Measurements from ENCODE around the gene ADGB. TPM values are rescaled to one million over a fixed set of nuclear protein-coding genes. Genes with fewer than 3 reads are reported as not detected.

Gene ADGB
- total and polyA plus RNA-seq, 9 of the 15 experiments (the other 6 are each of a cell fraction or from before 2014, with no cell fraction given) = not detected

DNA sequence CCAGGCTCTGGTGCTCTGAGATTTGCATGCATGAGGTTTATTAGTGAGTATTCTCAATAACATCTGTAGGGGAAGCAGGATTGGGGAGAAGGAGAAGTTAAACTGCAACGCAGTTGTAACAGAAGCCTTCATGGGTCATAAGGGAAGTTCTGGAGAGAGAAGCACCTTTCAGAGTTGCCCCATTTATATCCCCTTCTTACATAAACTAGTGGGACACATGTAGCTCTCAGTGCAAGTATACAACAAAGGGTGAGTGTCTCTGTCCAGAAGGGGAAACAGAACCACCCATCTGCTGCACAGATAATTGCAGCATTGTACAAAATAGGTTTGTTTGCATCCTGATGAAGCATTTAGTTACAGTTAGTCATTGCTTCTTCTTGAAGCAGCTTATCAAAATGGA, 4.3 kb upstream of the ADGB start (continued):
- TF ChIP-seq MGA (IDR thresholded peaks at IDR 0.05) = no peak
- no peak for TF ChIP-seq ETS2 (tag; IDR thresholded peaks at IDR 0.05; ENCODE audit: borderline replicate concordance, poor library complexity, severe bottlenecking)
- TF ChIP-seq GMEB1 (CRISPR knock-in tag; IDR thresholded peaks at IDR 0.05) = no peak
- no peak for TF ChIP-seq ZNF165 (CRISPR knock-in tag; IDR thresholded peaks at IDR 0.05; ENCODE audit: borderline replicate concordance)
- TF ChIP-seq NFYB (IDR thresholded peaks at IDR 0.05; ENCODE audit: extremely low read depth, insufficient read length) = no peak
- no peak for TF ChIP-seq CHD2 (IDR thresholded peaks at IDR 0.05; ENCODE audit: low read depth, low read length)
- no peak for TF ChIP-seq CREBBP (IDR thresholded peaks at IDR 0.05; ENCODE audit: low read depth, low read length)
- TF ChIP-seq CLOCK (CRISPR knock-in tag; IDR thresholded peaks at IDR 0.05; ENCODE audit: borderline replicate concordance) = no peak
- TF ChIP-seq SOX6 (IDR thresholded peaks at IDR 0.05) = no peak
- TF ChIP-seq HMGN3 (IDR thresholded peaks at IDR 0.05; ENCODE audit: borderline replicate concordance, extremely low read depth, insufficient read length, low read depth, low read length) = no peak
- no peak for TF ChIP-seq CCNT2 (IDR thresholded peaks at IDR 0.05; ENCODE audit: borderline replicate concordance, extremely low read depth, insufficient read length, low read depth, low read length)
